PC-3 (cell line): ENCODE measurements around the gene SNU13.

Source experiments
- CTCF ChIP-seq: fragments of 300-600 bp; sonication (generic); conservative IDR thresholded peaks from 2 replicates; pipeline ENCODE4 v1.5.1; 2017; ENCODE audit warnings: antibody characterized with exemption, low read depth, mild to moderate bottlenecking, low read length
- EZH2 ChIP-seq: fragments of 300-600 bp; sonication (generic); IDR thresholded peaks from one replicate; pipeline ENCODE4 v1.6.1; 2017; ENCODE audit warnings: antibody characterized with exemption, mild to moderate bottlenecking, low read length; ENCODE audit not compliant: unreplicated experiment
- EZH2phosphoT487 ChIP-seq: fragments of 300-600 bp; sonication (generic); IDR thresholded peaks from 2 replicates; pipeline ENCODE4 v1.6.1; 2018; ENCODE audit warnings: mild to moderate bottlenecking, antibody characterized with exemption, low read length, borderline replicate concordance

- no peak for TF ChIP-seq CTCF
- no peak for TF ChIP-seq EZH2
- no peak for TF ChIP-seq EZH2phosphoT487
These were observed 734 bp downstream of the SNU13 start for GRCh38 chr22:41687901-41688364.
